ENCODE data around the gene EFHD2.
"Not testable (repeated sequence)": the region's sequence is repeated elsewhere in the genome, so short reads cannot be mapped to it uniquely, and the experiment has no call there.

EFHD2 gene

GRCh38 chr1:15389828-15390227, 19.9 kb upstream of the EFHD2 start:
- not testable (repeated sequence) for DNase-seq

GRCh38 chr1:15390667-15391066, 19.0 kb upstream of the EFHD2 start:
- DNase-seq: no peak

GRCh38 chr1:15391366-15391765, 18.3 kb upstream of the EFHD2 start:
- DNase-seq: no peak

GRCh38 chr1:15393475-15394257, 16.0 kb upstream of the EFHD2 start:
- no peak for DNase-seq

GRCh38 chr1:15394258-15394690, 15.4 kb upstream of the EFHD2 start:
- DNase-seq: no peak

GRCh38 chr1:15397236-15397635, 12.5 kb upstream of the EFHD2 start:
- DNase-seq: no peak

GRCh38 chr1:15399710-15400109, 10.0 kb upstream of the EFHD2 start:
- DNase-seq: no peak

GRCh38 chr1:15400627-15401026, 9.1 kb upstream of the EFHD2 start:
- no peak for DNase-seq

GRCh38 chr1:15401391-15402055, 8.2 kb upstream of the EFHD2 start:
- no peak for DNase-seq

- no peak for DNase-seq
These were observed 6.8 kb upstream of the EFHD2 start for GRCh38 chr1:15402809-15403450.

GRCh38 chr1:15403962-15404580, 5.6 kb upstream of the EFHD2 start:
- no peak for DNase-seq

- no peak for DNase-seq
These were observed 4.4 kb upstream of the EFHD2 start for GRCh38 chr1:15405106-15405850.

- no peak for DNase-seq
These were observed 2.8 kb upstream of the EFHD2 start for GRCh38 chr1:15406614-15407559.

GRCh38 chr1:15407580-15407979, 2.1 kb upstream of the EFHD2 start:
- no peak for DNase-seq

- no peak for DNase-seq
These were observed 749 bp upstream of the EFHD2 start for GRCh38 chr1:15408890-15409387.

- no peak for DNase-seq
These were observed 665 bp downstream of the EFHD2 start for GRCh38 chr1:15410223-15410883.

- DNase-seq: no peak
These were observed 1.2 kb downstream of the EFHD2 start for GRCh38 chr1:15410884-15411245.

GRCh38 chr1:15411593-15412137, 2.0 kb downstream of the EFHD2 start:
- DNase-seq: no peak

GRCh38 chr1:15412175-15412800, 2.6 kb downstream of the EFHD2 start:
- peak; percentile 39 to 43 for DNase-seq

- DNase-seq: no peak
These were observed 3.2 kb downstream of the EFHD2 start for GRCh38 chr1:15412843-15413242.
